ENCODE data around the gene SLC7A1.

SLC7A1 gene

GRCh38 chr13:29527511-29527910 is 68.0 kb downstream of the SLC7A1 start:
- DNase-seq, result no peak

GRCh38 chr13:29526741-29527140 is 68.7 kb downstream of the SLC7A1 start:
- no peak for DNase-seq

GRCh38 chr13:29525757-29526156 is 69.7 kb downstream of the SLC7A1 start:
- no peak for DNase-seq

DNA sequence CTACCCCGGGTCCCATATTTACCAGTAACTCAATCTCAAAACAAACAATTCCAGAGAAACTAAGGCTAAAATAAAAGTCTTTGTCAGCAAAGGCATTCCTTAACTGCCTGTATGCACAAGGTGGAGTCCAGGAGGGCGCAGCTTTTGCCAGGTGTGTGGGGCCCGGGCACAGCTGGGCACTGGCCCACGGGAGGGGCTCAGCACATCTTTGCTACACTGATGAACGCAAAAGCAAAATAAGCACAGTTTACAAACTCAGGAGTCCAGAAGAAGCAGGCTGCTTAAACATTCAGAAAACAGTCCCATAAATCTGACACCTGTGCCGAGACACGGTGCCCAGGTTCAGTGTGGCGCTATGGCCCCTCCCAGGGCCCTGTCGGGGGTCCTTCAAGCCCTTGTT is 70.8 kb downstream of the SLC7A1 start:
- no peak for DNase-seq

DNA sequence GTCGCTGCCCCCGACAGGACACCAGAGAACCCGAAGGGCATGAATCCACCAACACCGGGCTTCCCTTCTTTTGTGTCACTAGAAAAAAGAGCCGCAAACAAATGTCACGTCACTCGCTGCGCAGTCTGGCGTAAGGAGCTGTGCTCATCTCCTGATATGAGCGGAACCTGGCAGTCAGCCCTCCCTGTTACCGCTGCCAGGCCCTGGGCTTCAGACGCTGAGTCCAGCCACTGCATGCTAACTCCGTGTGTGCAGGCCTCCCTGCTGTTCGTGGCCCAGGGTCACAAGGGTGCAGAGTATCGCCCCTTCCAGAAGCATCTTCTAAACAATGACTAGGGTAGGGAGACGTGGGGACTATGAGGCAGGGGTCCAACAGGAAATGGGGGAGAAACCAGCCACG is 71.3 kb downstream of the SLC7A1 start:
- no peak for DNase-seq

DNA sequence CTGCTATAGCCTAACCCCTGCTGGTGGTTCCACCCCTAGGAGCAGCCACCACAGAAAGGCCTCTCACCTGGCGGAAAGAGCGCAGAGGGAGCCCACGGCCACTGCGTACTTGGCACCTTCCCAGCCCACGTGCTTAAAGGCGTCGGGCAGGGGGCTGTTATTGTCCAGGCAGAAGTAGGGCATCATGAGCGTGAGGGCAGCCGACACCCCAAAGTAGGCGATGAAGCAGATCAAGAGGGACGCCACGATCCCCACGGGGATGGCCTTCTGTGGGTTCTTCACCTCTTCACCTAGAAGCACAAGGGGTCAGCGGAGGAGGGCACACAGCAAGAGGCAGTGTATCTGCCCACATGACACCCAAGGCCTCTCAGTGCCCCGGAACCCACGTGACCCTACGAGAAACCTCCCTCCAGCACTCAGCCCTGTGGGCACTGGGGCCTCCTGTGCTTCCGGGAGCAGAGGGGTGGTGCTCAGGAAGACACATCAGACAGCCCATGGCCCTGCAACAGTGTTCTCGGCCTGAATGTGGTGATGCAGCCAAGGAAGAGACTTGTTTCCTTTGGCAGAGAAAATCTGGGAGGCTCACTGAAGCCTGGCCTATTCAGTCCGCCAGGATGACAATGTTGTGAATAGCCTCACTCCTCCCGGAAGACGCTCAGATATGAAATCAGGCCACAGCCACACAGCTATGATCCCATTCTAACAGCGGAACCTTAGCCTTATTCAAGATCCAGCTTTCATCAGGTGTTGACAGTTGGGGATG is 72.1 kb downstream of the SLC7A1 start:
- no peak for DNase-seq

DNA sequence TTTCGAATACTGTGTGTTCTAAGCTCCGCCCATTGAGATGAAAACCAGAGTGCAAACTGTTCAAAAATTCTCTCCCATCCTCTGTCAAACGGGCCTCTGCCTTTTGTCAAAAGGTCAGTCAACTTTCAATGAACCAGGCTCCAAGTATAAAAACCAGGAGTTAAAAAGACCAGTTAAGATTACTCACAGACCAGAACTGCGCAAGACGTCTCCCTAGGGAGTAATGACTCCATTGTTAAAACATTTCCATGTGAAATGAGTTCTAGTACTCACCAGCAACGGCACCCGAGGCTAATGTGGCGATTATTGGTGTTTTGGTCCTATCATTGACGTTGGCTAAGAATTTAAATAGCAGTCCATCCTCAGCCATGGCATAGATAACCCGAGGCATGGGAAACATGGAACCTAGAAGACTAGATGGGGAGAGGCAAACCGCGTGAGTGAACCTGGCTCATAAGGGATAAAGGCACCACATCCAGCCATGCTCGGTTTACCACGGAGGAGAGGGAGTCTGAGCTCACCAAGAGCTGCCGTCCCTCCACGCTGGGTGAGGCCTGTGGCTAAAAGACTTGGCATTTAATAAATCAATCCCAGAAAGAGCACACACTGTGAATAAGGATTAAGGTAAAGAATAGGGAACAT is 73.3 kb downstream of the SLC7A1 start:
- no peak for DNase-seq

DNA sequence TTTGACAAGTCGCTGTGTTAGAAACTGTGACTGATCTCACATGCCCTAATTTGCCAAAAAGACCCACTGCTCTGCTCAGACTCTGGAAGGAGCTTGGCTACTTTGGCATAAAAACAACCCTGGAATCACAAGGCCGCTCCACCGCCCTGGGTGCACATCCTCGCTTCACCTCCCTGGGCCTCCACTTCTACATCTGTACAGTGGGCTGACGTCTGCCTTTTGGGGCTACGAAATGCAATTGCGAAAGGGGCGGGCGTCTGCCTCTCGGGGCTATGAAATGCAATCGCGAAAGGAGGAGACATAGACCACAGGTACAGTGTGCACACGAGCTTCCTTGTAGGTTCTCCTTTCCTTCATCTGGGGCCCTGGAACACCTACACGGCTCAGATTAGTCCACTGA is 74.2 kb downstream of the SLC7A1 start:
- no peak for DNase-seq

- DNase-seq, result peak; percentile 60
Measured at GRCh38 chr13:29520671-29521070, 74.8 kb downstream of the SLC7A1 start.

DNA sequence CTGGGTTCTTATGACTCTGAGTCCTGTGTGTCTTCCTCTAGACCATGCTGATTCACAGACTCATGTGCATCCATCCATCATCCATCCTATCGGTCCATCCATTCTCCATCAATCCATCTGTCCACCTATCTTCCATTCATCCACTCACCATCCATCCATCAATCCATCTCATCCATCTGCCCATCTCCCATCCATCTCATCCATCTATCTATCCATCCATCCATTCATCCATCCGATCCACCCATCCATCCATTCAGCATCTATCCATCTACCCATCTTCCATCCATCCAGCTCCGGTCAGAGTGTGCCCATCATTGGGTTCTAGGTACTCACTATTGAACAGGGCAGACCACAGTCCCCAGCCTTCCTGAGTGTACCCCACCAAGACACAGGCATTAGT is 75.6 kb downstream of the SLC7A1 start:
- DNase-seq, result no peak

DNA sequence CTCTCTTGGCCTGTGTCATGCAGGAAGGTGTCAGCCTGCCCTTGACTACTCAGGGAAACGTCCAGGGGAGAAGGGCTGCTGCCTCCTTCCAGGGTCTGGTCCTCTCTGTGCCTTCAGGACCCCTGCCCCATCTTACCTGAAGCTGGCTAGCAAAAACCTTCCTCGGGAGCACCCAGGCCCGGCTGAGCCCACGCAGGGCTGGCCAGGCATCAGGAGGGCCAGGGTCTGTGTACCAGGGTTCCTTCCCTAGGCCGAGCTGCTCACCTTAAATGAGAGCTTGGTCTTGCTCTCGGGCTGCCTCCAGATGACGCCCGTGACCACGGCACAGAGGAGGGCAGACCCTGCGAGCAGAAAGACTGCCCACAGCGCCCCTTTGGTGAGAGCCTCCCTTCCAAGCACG is 78.6 kb downstream of the SLC7A1 start:
- DNase-seq, result no peak

DNA sequence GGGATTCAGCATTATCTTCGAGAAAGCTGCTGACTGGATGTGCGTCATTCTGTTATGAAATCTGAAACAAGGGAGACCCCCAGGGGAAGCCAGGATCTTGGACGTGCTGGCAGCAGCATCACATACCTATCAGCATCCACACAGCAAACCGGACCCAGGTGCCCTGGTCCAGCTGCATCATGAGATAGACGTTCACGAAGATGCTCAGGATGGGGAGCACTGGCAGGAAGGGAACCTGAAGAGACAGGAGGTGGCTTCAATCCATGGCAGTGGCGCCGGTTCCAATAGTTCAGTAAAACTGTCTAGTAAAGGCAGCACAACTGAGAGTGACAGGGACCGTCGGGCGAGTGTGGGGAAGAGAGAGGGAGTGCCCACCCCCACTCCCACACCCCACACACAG is 79.5 kb downstream of the SLC7A1 start:
- no peak for DNase-seq

DNA sequence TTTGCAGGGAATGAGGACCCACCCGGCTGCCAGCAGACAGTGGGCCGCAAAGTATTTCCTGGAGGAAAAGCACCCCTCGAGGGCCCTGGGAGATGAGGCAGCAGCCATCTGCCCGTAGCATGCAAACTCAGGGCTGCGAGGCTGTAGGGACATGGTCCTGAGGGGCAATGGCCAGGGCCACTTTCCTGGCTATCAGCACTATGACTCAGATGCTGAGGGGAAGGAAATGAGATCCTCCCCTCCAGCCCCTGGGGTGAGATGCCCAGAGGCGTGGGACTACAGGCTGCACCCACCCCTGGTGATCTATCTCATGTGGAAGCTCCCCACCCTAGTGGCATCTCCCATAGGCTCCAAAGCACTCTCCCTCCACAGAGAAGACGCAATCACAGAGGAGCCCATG is 80.1 kb downstream of the SLC7A1 start:
- no peak for DNase-seq

DNA sequence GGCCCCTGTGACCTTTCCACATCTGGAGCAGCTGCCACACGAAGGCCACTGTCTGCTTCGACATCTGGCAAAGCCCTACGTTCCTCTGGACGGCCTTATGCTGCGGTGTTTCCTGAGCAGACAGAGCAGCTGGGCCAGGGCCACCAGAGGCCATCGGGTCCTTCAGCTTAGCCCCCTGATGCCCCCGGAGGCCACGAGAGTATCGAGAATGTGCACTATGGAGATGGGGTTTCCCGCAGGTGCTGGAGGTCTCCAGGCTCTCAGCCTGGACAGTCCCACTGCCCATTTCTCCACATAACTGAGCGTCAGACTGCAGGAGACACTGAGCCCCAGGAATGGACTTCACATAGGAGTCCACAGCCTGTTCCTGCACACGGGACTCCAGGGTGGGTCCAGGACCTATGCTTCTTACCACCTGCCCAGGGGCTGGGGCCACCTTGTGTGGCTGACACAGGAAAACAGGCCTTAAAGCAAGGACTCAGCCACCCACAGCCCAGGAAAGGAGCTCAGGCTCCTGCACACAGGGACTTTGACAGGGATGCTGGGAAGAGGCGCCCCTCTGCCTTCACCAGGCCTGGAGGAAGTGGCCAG is 80.7 kb downstream of the SLC7A1 start:
- DNase-seq, result no peak

- DNase-seq, result no peak
Measured at GRCh38 chr13:29513981-29514719, 81.3 kb downstream of the SLC7A1 start.

- no peak for DNase-seq
Measured at GRCh38 chr13:29513002-29513980, 82.2 kb downstream of the SLC7A1 start.

GRCh38 chr13:29511980-29512379 is 83.5 kb downstream of the SLC7A1 start:
- DNase-seq, result no peak

DNA sequence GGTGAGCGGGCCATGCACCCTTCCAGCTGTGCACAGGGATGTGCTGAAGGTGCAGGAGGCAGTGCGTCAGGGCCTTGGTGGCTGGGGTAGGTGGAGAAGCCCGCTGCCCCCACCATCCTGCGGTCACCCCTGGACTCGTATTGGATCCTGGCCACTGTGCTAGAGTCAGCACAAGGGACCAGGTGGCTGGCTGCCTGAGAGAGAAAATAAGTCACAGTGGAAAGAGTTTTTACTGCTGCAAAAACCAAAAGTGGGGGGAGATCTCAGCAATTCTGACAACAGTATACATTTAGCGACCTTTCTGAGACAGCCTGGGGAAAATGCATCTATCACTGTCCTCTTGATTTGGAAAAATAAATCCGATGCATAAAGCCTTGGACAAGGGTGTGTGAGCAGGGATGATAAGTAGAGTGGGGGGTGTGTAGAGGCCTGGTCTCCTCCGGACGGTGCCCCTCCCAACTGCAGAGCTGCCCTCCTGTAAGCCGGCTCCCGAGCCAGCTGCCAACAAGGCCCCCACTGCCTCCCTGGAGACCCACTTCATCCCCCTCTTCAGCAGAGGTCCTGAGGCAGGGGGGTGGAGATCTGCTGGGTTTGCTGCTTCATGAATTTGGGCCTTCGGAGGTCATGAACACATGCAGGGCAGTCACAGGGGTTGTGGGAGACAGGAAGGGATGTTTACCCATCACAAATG is 84.2 kb downstream of the SLC7A1 start:
- DNase-seq, result no peak

DNA sequence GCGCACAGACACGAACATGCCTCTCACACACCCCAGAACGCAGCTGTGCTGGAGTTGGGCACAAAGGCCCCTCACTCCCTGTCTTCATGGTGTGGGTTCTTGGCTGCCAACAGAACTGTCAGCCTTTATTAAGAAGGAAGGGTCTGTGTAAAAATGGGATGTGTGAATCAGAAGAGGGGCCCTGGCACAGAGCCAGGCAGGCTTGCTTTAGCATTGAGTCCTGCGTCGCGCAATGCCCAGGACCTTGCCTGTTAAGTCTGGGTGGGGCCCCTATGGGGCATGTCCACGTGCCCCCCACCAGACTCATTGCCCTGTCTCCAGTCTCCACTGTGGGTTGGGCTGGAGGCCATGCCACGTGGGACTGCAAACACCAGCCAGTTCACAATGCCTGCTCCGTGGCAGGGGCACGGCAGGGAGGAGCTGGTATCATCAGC is 84.8 kb downstream of the SLC7A1 start:
- no peak for DNase-seq

GRCh38 chr13:29509999-29510589 is 85.4 kb downstream of the SLC7A1 start:
- no peak for DNase-seq

- no peak for DNase-seq
Measured at GRCh38 chr13:29508876-29509252, 86.6 kb downstream of the SLC7A1 start.

All from eye (tissue), 1 donor.